Natural killer cell (primary cell): ENCODE results near the gene GALK1. TPM values are rescaled to one million over a fixed set of nuclear protein-coding genes. Genes with fewer than 3 reads are reported as not detected.

Source experiments
- ATAC-seq, 3 donors: fragments of 150-1000 bp in 2 of 3; fragments of 200-7000 bp in 1 of 3; cut with Tn5 transposase; 1 replicate in 1 of 3; 2 replicates in 2 of 3; pipeline ENCODE4 v1.10.0; 2021; ENCODE audit warnings: mild to moderate bottlenecking in 2 of 3, moderate library complexity in 2 of 3
- DNase-seq, 2 donors: peaks; one replicate each; pipeline versions ENCODE4 v3.0.0 to v3.0.0-alpha.2; 2013 to 2021; ENCODE audit warnings: mixed read lengths in 1 of 2
- H3K27ac ChIP-seq: one replicate; pipeline ENCODE4 v1.5.1; 2013; ENCODE audit warnings: mild to moderate bottlenecking, low read length
- H3K27me3 ChIP-seq: one replicate; pipeline ENCODE4 v1.6.1; 2013; ENCODE audit warnings: low read length; ENCODE audit not compliant: control insufficient read depth, insufficient read depth
- H3K36me3 ChIP-seq: one replicate; pipeline ENCODE4 v1.6.1; 2013; ENCODE audit warnings: low read length; ENCODE audit not compliant: control insufficient read depth, insufficient read depth
- H3K4me1 ChIP-seq: one replicate; pipeline ENCODE4 v1.6.1; 2013; ENCODE audit warnings: low read length; ENCODE audit not compliant: control insufficient read depth, insufficient read depth
- H3K4me3 ChIP-seq: one replicate; pipeline ENCODE4 v1.5.1; 2013; ENCODE audit warnings: low read length
- H3K9me3 ChIP-seq: one replicate; pipeline ENCODE4 v1.6.1; 2013; ENCODE audit warnings: low read length; ENCODE audit not compliant: control insufficient read depth, insufficient read depth
- H3K27ac Mint-ChIP-seq, 2 donors: one replicate each; pipeline ENCODE4 v1.8.0; 2022; ENCODE audit warnings: mild to moderate bottlenecking in 2 of 2, mixed read lengths in 2 of 2, moderate library complexity in 1 of 2
- H3K27me3 Mint-ChIP-seq, 2 donors: one replicate each; pipeline ENCODE4 v1.8.0; 2022; ENCODE audit warnings: low read depth in 2 of 2, mixed read lengths in 2 of 2
- H3K36me3 Mint-ChIP-seq: one replicate; pipeline ENCODE4 v1.8.0; 2022; ENCODE audit warnings: mixed read lengths
- H3K4me1 Mint-ChIP-seq, 2 donors: one replicate each; pipeline ENCODE4 v1.8.0; 2022; ENCODE audit warnings: mixed read lengths in 2 of 2
- H3K4me3 Mint-ChIP-seq: one replicate; pipeline ENCODE4 v1.8.0; 2022; ENCODE audit warnings: mild to moderate bottlenecking, moderate library complexity, mixed read lengths
- H3K9me3 Mint-ChIP-seq, 2 donors: one replicate each; pipeline ENCODE4 v1.8.0; 2022; ENCODE audit warnings: mixed read lengths in 2 of 2
- CTCF ChIP-seq: fragments of 200-600 bp; IDR thresholded peaks from one replicate; pipeline ENCODE4 v1.8.0; 2022; ENCODE audit warnings: antibody characterized with exemption
- WGBS: methylation state at CpG from one replicate; pipeline ENCODE4 v1.1.7; 2013; ENCODE audit warnings: missing lambda C conversion rate; ENCODE audit not compliant: insufficient coverage; 5-methylcytosine and 5-hydroxymethylcytosine counted together
- intact Hi-C: fragments of 100-400 bp; cut with micrococcal nuclease; formaldehyde crosslinking; loops from one replicate; pipeline ENCODE4 v1.14.2; 2022
- total RNA-seq, 4 donors: library from RNA; stranded (reverse); fragments of 120-200 nt in 1 of 4; gene quantifications; one replicate each; pipeline versions ENCODE4 v1.2.3 to v1.2.4, GENCODE V29; 2013 to 2022

The GALK1 gene
- total RNA-seq, 3 donors from 2014 or later (not counting 1 experiment from before 2014, with no cell fraction given), result 11.9 to 15.9 (median 12.6) TPM

GRCh38 chr17:75759457-75759856 is 5.5 kb downstream of the GALK1 start:
- Histone ChIP-seq H3K4me1 (peaks cover 23% of the 10 kb centered on the region), H3K9me3 (no peaks in the 10 kb centered on the region), H3K36me3 (peaks cover 4% of the 10 kb centered on the region), H3K4me3 (no peak overlapping the region), H3K27ac (no peak overlapping the region), H3K27me3 (no peaks in the 10 kb centered on the region)
- intact Hi-C loops, result no loop called here
- Mint-ChIP-seq H3K27me3 (no peaks in the 10 kb centered on the region), H3K36me3 (no peaks in the 10 kb centered on the region), H3K4me1 (peaks cover 11 to 31% of the 10 kb centered on the region in 2 donors), H3K27ac (no peak overlapping the region), H3K9me3 (no peaks in the 10 kb centered on the region), H3K4me3 (no peak overlapping the region)
- WGBS, result 95% methylated on average over 3 of the region's 3 CpGs
- no peak for TF ChIP-seq CTCF
- DNase-seq (no peak), ATAC-seq (no peak)

GRCh38 chr17:75758131-75758905 is 6.7 kb downstream of the GALK1 start:
- Mint-ChIP-seq H3K4me1 (peaks cover 11 to 20% of the 10 kb centered on the region in 2 donors), H3K36me3 (no peaks in the 10 kb centered on the region), H3K9me3 (no peaks in the 10 kb centered on the region), H3K27me3 (no peaks in the 10 kb centered on the region), H3K4me3 (no peak overlapping the region), H3K27ac (no peak overlapping the region)
- Histone ChIP-seq H3K36me3 (peaks cover 4% of the 10 kb centered on the region), H3K4me3 (no peak overlapping the region), H3K4me1 (peaks cover 20% of the 10 kb centered on the region), H3K27me3 (no peaks in the 10 kb centered on the region), H3K9me3 (no peaks in the 10 kb centered on the region), H3K27ac (no peak overlapping the region)
- intact Hi-C loops, result no loop called here
- TF ChIP-seq CTCF, result no peak
- DNase-seq (no peak), ATAC-seq (no peak)
- 94% methylated on average over 41 of the region's 41 CpGs for WGBS

- no peak for ATAC-seq
- Histone ChIP-seq H3K36me3 (peaks cover 4% of the 10 kb centered on the region), H3K9me3 (no peaks in the 10 kb centered on the region), H3K27ac (no peak overlapping the region), H3K27me3 (no peaks in the 10 kb centered on the region), H3K4me1 (peaks cover 24% of the 10 kb centered on the region), H3K4me3 (no peak overlapping the region)
- no peaks in the 10 kb centered on the region for H3K27me3 Mint-ChIP-seq
- H3K4me1 Mint-ChIP-seq, result peaks cover 6 to 9% of the 10 kb centered on the region in 2 donors
- no peak overlapping the region for H3K27ac Mint-ChIP-seq
- TF ChIP-seq CTCF, result no peak
- no peak overlapping the region for H3K4me3 Mint-ChIP-seq
- no peaks in the 10 kb centered on the region for H3K36me3 Mint-ChIP-seq
- no peak for DNase-seq
- 92% methylated on average over 21 of the region's 21 CpGs for whole genome bisulfite sequencing
- intact Hi-C loops, result no loop called here
- no peaks in the 10 kb centered on the region for H3K9me3 Mint-ChIP-seq
Observed at GRCh38 chr17:75757086-75757681, 7.8 kb downstream of the GALK1 start.
